Inflammatory macrophage (primary cell): Measurements from ENCODE around the gene DLG1.
A peak's percentile ranks its signal among the peaks of the same experiment; 100 is the strongest.

Experiments
- DNase-seq, 2 donors: peaks; one replicate each; pipeline ENCODE4 v3.0.0-alpha.2; 2020 to 2022
- total RNA-seq, 18 experiments: gene quantifications; one replicate each; lab custom pipeline; 2026; ENCODE audit warnings: mixed read lengths in 6 of 18, inconsistent platforms in 2 of 18; lab: John Stamatoyannopoulos, UW

DLG1 gene
- 16.5 to 58.1 (median 43.4) reads per million in 18 experiments for total RNA-seq

DNA sequence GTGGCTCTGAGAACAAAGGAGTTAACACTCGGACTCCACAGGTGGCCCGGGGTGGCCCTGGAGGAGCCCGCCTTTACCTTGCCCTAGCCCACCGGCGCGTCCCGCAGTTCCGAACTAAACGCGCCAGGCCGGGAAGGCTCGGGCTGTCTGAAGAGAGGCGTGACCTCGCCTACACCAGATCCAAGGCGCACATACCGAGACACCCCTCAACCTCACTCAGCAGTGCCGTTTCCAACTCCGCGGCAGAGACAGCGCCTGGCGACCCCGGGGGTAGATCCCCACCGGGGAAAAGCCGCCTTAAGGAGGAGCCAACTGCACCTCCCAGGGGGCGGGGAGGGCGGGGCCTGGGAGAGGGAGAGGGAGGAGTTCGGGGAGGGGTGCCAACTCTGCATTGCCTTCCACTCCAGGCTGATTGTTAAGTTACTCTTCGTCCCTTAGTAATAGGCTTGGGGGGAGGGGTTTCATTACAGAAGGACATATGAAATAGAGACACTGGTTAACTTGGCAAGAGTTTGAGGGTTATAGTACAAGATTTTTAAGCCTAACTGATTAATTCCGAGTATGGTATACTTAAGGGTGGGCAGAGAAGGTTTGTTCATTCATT lies at the start of gene DLG1:
DLG1 (minus strand) TSS at position 272 of the 604 bp plus-strand sequence. CDS start 1,408 bp downstream, outside the sequence.
- DNase-seq: peak; percentile 64 to 72

DNA sequence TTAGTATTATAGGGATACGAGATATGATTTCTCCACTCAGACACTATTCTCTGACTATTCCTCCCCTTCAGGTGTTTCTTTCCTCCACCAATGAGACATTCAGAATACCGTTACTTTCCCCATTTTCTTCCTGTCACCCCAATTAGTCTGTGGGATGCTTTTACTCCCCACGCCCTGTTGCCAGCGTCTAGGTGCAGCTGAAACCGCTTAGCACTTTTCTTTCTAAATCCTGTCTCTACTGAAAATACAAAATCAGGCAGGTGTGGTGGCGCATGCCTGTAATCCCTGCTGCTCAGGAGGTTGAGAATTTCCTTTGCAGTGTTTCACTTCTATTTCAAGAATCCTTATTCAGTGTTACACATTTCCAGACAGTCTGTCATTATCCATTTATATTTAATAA lies 49.6 kb upstream of the DLG1 start:
- DNase-seq: no peak

DNA sequence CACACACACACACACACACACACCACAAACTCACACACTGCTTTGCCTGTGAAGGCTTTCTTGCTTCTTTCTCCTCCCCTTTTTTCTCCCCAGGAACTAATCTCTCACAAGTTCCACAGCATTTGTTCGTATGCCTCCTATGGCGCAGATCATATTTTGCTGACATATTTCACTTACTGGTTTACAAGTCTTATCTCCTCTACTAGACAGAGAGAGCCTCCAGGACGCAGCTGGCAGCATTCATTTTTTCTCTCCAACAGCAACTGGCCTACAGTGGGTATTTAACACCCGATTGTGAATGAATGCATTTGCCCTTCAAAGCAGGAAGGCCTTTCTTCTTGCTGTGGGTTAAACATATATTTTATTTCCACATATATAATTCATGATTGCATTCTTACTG lies 47.0 kb upstream of the DLG1 start:
- DNase-seq: no peak

DNA sequence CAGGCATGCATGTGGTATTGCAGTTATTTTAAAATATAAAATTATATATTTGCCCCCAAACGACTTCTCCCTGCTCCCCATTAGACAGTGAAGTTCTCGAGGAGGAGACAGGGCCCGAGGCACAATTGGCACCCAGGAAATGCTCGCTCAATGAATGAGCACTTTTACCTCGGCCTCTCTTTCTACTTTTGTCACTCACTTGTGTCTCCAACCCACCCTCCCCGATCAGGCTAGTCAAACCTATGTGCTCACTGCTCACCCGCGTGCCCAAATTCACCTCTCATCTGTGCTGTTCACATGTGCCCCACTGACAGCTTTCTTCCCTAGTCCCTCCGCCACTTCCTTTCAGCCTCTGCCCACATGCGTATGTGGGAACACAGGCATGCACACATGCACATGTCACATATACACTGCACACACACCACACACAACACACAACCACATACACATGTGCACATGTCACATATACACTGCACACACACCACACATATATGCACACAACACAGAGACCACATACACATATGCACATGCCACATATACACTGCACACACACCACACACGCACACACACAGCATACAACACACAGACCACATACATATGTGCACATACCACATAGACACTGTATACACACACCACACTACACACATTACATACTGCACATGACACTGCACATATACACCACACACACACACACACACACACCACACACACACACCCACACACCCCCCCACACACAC lies 46.3 kb upstream of the DLG1 start:
- DNase-seq: no peak

DNA sequence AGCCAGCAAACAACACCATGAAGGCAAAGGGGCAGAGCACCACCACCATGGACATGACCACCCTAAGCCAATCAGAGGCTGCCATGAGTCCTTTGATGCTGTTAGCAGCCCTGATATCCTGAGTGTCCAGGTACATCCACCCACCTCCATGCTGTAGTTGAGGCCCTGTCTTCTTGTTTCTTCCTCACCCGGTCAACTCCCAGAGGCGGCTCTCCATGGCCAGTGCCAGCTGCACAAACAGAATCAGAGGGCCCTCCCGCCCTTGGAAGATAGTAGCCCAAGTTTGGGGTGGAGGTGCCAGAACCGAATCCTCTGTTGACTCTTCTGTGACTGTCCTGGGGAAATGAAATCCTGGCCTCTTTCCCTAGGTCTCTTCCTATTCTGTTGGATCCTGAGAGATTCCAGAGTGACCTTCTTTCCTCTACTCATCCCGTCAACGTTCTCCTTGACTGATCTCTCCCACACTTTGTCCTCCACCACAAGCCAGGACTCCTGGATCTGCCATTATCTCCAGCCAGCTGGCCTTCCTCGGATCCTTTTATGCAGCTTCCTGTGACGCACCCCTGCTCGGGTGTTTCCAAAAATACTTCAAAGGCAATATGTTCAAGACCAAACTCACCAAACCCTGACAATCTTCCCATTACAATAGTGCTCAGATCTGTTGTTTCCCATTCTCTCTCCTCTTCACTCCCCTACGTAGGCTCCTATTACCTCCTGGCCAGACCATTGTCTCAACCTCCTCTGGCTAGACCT lies 45.4 kb upstream of the DLG1 start:
- DNase-seq: no peak

DNA sequence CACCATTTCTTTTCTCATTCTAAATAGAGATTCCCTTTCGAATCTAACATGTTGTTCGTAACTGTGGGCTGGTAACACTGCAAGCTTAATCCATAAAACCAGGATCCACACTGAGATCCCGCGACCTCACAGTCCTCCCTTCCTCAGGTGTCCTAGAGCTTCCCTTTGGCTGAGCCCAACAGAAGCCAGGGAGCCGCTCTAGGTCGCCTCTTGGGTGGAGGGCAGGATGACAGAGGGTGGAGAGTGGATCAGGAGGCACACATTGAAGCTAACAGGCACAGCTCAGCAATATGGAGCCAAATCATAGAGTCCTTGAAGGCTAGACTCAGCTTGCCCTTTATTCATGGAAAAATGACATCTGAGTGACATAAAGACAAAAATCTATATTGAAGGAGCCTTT lies 44.7 kb upstream of the DLG1 start:
- no peak for DNase-seq

DNA sequence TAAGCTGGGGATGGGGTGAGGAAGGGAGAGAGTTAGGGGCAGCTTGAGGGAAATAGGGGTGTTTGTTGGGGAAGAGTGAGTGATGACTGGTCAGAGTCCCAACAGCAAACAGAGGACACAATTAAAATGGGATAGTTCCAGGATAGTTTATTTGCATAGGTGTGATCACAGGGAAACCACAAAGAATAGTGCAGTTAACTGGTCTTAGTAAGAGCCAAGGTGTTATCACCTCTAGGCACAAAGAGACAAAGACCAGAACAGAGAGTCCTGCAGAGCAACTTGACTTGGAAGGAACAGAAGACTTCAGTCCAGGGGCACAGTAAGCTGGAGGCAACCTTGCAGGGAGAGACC lies 42.1 kb upstream of the DLG1 start:
- DNase-seq: no peak

DNA sequence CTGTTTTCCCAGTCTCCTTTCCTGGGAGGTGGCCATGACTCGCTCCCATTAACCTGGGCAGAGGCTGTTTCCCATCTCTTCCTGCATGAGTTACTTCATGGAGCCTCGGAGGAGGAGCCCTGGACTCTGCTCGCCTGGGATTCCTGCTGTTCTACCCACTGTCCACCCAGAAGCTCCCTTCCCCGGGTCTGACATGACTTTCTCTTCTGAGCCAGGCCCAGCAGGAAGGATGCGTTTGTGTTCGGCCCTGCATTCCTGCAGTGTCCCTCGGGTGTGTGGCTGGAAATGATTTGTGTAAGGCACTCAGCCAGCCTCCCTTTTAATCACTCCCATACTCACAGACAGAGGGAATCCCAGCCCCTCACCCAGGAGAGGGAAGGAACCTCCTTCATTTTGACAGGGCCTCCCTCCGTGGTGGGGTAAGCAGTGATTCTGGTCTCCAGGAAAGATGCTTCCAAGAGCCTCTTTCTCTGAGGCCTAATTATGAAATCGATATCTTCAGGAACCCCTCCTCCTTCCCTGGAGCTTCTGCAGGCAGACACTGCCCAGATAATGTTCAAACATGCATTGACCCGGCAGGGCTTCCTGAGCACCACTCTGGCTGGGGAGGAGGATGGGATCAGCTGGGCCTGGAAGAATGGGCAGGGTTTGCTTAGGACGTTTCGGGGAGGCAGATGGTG lies 41.6 kb upstream of the DLG1 start:
- DNase-seq: no peak

DNA sequence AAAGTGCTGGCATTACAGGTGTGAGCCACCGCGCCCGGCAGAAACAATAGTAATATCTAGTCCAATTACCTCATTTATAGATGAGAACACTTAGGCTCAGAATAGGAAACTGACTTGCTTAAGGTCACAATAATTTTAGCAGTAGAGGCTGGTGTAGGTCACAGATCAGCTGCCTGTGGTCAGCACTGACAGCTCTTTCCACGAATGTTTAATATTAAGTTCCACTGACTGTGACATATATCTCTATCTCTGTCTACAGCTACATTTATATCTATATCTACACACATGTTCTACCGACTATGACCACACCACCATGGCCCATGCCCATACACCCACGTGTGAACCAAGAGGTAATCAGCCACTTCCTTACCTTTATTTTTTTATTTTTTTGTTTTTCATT lies 40.2 kb upstream of the DLG1 start:
- no peak for DNase-seq

DNA sequence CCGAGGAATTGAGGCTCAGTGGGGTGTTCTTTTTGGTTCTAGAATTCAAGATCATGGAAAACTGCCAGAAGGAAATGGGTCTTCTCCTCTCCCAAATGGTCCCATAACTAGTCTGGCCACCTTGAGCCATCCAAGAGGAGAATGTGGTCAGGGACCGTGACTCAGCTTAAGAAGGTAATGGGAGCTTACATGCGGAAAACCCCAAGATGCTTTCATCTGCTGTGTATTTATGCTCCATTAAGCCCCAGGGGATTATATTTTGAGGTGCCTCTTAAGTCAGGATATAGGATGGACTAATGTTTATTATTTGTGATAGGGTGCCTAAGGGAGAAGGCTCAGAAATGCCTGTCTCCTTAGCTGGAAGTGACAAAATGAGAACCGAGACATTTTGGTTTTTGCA lies 39.2 kb upstream of the DLG1 start:
- DNase-seq: no peak

DNA sequence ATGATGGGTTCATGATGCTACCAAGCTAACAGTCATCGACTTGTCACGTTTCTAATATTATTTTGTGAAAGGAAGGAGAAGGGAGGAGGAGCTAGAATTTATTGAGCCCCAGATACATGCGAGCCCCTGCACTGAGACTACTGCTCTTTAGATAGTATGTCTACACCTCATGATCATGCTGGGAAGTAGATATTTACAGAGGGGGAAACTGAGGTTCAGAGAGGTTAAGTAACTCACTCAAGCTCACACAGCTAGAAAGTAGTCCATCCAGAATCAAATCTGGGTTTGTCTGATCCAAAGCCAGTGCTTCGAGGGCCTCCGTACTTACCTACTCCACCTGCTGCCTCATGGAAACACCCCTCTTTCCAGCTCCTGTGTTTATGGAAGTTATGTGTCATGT lies 38.8 kb upstream of the DLG1 start:
- no peak for DNase-seq

DNA sequence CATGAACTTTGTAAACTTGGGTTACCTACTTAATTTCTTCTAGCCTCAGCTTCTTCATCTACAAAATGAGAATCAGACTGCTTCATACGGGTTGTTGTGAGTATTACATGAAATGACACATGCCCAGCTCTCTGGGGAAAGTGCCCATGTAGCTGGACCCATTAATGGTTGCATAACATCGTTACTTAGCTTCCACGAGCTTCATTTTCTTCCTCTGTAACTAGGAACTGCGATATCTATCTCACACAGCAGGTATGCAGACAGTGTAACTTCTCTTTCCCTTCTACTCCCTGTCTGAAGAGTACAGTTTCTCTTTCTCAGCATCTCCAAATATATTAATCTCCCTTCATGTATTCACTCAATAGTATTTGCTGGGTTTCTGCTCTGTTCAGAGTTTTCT lies 37.9 kb upstream of the DLG1 start:
- peak in 1 of 2 donors; percentile 5 for DNase-seq

DNA sequence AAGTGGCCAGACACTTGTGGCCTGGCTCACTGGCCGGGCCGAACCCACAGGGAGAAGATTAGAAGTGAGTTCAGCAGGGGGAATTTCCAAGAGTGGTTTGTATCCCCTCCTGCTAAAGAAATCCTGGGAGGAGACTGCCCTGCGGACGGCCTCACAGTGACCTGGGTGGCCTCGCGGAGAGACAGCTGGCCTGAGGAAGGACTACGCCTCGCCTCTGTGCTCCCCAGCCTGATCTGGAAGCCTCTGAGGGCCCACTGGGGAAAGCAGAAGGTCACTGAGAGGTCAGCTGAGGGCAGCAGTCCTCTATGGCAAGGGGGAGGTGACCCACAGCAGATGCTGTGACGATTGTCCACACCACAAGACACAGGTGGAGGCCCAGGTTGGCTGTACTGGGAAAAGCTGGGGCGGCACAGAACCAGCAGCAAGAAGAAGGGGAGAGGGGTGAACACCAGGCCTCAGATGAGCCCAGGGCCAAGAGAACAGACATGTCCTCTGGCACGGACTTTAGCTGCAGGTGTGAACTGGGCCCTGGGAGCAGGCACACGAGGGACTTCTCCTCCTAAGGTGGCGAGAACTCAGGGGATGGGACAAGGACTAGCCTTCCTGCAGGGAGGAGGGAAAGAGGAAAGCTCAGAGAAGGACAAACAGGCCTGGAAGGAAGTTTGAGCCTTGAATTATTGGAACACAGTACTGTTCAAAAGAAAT lies 37.2 kb upstream of the DLG1 start:
- DNase-seq: peak in 1 of 2 donors; percentile 14

DNA sequence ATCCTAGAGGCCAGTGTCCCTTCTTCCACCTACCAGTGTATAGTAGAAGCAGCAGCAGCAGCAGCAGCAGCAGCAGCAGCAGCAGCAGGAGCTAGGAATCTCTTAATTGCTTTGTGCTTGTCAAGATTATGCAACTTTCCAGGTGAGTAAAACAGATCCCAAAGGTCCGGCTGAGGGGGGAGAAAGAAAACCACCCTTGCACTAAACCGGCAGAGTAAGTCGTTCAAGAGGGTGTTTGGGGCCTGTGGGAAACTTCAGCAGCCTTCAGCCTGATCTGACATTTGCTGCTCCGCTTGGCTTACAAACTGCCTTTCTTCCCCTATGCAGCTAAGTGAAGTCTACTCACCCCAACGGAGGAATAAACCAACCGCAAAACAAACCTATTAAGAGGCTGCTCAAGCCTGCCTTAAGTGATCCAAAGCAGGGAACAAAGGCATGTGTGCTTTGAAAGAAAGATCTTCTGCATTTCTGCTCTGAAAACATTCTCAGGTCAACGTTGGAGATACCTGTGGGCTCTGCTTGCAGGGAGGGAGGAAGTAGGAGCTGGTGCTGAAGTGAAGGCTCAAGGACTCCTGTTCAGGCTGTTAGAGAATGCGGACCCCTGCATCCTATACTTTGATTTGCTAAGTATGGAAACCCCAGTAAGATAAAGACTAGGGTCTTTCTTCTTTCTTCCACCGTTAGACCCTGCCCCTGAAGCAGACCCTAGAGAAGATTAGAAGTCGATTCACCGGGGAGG lies 35.7 kb upstream of the DLG1 start:
- no peak for DNase-seq

DNA sequence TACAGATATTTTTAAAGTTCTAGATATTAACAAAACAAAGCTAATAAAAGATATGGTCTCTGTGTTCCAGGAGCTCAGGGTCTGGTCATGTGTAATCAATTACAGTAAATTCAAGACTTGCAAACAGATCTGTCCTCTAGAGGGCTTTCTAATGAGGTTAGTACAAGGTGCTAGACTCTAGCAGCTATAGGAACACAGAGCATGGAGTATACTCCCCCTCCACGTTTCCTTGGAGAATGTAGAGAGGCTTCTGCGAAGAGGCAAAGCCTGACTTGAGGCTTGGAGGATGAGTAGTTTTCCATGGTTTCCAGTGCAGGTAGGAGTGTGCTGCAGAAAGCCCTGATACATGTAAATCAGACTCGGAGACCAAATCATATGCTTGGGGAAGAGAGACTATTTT lies 32.7 kb upstream of the DLG1 start:
- DNase-seq: no peak

DNA sequence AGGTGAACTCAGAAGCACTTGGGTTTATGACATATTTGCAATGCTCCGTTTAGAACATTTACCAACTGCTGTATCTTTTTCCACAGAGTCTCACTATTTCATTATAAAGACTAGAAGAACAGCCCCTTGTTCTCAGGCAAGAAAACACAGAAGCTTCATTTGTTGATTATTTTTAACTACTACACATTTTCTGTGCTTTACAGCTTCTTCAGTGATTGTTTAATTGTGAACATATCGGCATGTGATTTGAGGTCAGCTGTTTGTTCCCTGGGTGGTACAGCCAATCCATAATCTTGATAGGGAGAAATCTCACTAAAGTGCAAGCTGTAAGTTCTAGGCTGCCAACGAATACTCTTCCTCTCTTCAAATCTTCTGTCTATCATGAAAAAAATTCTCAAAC lies 31.0 kb upstream of the DLG1 start:
- DNase-seq: no peak

DNA sequence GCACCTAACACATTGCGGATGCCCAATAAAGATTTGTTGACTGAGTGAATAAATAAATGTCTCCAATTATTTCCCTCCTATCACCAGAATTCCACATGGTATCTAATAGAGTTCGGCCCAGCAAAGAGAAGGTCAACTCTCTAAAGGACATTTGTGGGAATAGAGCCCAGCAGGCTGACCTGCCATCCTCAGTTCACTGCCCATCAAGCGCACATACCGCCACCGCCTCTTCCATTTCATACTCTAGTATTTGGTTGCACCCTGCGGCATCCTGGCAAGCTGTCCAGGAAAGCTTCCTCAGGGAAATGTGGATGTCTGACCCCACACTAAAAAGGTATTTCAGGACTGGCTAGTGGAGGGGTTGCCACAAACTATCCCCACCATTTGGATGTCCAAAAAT lies 29.8 kb upstream of the DLG1 start:
- DNase-seq: no peak

DNA sequence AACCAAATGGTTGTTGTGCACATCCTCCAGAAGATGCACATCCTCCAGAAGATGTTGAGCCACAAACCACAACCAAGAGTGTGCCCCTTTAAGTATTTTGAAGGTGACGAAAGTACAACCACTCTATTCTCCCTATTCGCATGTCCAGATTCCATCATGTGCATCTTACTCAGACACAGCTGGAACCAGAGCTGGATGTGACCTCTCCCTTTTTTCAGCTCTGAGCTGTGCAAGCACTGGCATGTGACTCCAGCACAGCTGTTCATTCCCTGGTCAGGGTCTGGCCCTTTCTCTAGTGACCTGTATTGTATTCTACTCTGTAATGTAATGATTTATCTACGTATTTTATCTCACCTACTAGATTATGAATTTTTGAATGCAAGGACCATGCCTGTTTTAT lies 29.3 kb upstream of the DLG1 start:
- peak in 1 of 2 donors; percentile 8 for DNase-seq

DNA sequence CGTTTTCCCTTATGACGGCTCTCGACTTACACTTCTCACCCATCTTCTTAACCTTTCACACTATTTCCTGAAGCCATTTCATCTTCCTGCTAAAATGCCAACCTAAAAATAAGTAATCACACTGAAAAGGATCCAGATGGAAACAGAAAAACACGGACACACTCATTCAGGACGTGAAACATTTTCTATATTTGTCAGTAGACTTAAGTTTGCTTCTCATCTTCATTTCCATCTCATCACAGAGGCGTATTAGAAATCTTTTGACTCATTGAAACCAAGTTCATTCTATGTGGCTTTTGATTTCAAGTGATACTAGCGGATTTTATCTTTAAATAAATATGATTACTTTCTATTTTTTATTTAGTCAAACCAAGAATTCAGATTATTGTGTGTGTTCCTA lies 27.4 kb upstream of the DLG1 start:
- no peak for DNase-seq

DNA sequence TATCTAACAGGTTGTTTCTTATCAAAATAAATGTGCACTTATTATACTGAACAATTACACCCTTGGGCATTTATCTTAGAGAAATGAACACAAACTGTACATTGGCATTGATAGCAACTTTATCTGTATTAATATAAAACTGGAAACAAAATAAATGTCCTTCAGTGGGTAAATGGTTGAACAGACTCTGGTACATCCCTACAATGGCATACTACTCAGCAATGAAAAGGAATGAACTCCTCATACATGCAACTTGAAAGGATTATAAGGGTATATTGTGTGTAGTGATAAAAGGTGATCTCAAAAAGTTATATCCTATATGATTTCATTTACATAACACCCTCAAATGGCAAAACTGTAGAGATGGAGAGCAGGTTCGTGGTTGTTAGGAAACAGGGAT lies 23.7 kb upstream of the DLG1 start:
- DNase-seq: no peak

DNA sequence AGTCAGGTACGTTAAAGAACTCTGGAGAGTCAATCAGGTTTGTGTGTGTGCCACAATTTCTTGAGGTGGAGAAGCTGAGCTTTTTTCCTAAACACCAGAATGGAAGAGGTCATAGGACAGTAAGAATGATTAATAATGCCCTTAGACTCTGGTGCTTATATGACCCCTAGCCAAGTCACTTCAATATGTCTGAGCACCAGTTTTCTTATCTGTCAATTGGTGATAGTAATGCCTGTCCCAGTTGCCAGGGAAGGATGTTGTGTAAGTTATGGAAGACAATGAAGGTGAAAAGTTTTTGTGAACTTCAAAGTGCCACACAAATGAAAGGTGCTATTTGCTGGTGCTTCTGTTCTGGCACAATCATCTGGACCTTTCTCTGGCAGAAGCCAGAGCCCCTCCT lies 22.2 kb upstream of the DLG1 start:
- DNase-seq: no peak
